ENCODE measurements around the gene NDUFA6. TPM values are rescaled to one million over a fixed set of nuclear protein-coding genes. Genes with fewer than 3 reads are reported as not detected.

The NDUFA6 gene
- total RNA-seq, 4 donors from 2014 or later = 117 to 139 (median 125) TPM

GRCh38 chr22:42065438-42066125 is 25.0 kb downstream of the NDUFA6 start:
- intact Hi-C loops (cut with DNase I; ENCODE audit: low total_unique reads) (no loop called here), in situ Hi-C loops (cut with MboI; ENCODE audit: low sequenced_read_pairs in 4 of 4) (no loop called here)
- H3K36me3 ChIP-seq = peaks cover 0 to 57% of the 10 kb centered on the region in 2 donors
- no peak for DNase-seq
- TF ChIP-seq CTCF (IDR thresholded peaks at IDR 0.05 in 4 of 5, conservative IDR thresholded peaks at IDR 0.05 in 1 of 5) = no peak
- TF ChIP-seq POLR2A (IDR thresholded peaks at IDR 0.05) = no peak
- ATAC-seq = no peak
- no peaks in the 10 kb centered on the region for H3K27me3 ChIP-seq
- H3K4me3 ChIP-seq = no peak overlapping the region
- H3K4me1 ChIP-seq = peaks cover 7% of the 10 kb centered on the region in 2 donors
- H3K27ac ChIP-seq = no peak overlapping the region
- H3K9me3 ChIP-seq = no peaks in the 10 kb centered on the region

GRCh38 chr22:42064629-42065028 is 25.9 kb downstream of the NDUFA6 start:
- ATAC-seq (no peak), DNase-seq (no peak)
- H3K9me3 ChIP-seq = no peaks in the 10 kb centered on the region
- in situ Hi-C loops (cut with MboI; ENCODE audit: low sequenced_read_pairs in 4 of 4) (no loop called here), intact Hi-C loops (cut with DNase I; ENCODE audit: low total_unique reads) (no loop called here)
- H3K4me1 ChIP-seq = peaks cover 1 to 2% of the 10 kb centered on the region in 2 donors
- H3K36me3 ChIP-seq = peaks cover 0 to 67% of the 10 kb centered on the region in 2 donors
- no peak overlapping the region for H3K27ac ChIP-seq
- TF ChIP-seq POLR2A (IDR thresholded peaks at IDR 0.05) (no peak), CTCF (IDR thresholded peaks at IDR 0.05 in 4 of 5, conservative IDR thresholded peaks at IDR 0.05 in 1 of 5) (no peak)
- H3K4me3 ChIP-seq = no peak overlapping the region
- H3K27me3 ChIP-seq = no peaks in the 10 kb centered on the region

- intact Hi-C loops (cut with DNase I; ENCODE audit: low total_unique reads) (no loop called here), in situ Hi-C loops (cut with MboI; ENCODE audit: low sequenced_read_pairs in 4 of 4) (no loop called here)
- Histone ChIP-seq H3K27ac (no peak overlapping the region), H3K9me3 (no peaks in the 10 kb centered on the region), H3K36me3 (peaks cover 0 to 78% of the 10 kb centered on the region in 2 donors), H3K27me3 (no peaks in the 10 kb centered on the region), H3K4me1 (no peaks in the 10 kb centered on the region), H3K4me3 (no peak overlapping the region)
- DNase-seq (no peak), ATAC-seq (no peak)
- TF ChIP-seq CTCF (IDR thresholded peaks at IDR 0.05 in 4 of 5, conservative IDR thresholded peaks at IDR 0.05 in 1 of 5) (no peak), POLR2A (IDR thresholded peaks at IDR 0.05) (no peak)
Measured at GRCh38 chr22:42062506-42063170, 27.9 kb downstream of the NDUFA6 start.

GRCh38 chr22:42061041-42061440 is 29.5 kb downstream of the NDUFA6 start:
- Histone ChIP-seq H3K4me1 (no peaks in the 10 kb centered on the region), H3K27me3 (no peaks in the 10 kb centered on the region), H3K9me3 (no peaks in the 10 kb centered on the region), H3K27ac (no peak overlapping the region), H3K4me3 (no peak overlapping the region), H3K36me3 (peaks cover 0 to 64% of the 10 kb centered on the region in 2 donors)
- in situ Hi-C loops (cut with MboI; ENCODE audit: low sequenced_read_pairs in 4 of 4) (no loop called here), intact Hi-C loops (cut with DNase I; ENCODE audit: low total_unique reads) (no loop called here)
- TF ChIP-seq CTCF (IDR thresholded peaks at IDR 0.05 in 4 of 5, conservative IDR thresholded peaks at IDR 0.05 in 1 of 5) = no peak
- no peak for TF ChIP-seq POLR2A (IDR thresholded peaks at IDR 0.05)
- no peak for DNase-seq
- ATAC-seq = no peak

Measured in gastrocnemius medialis (tissue), 4 donors.